Stimulated activated CD4-positive, alpha-beta T cell treated with anti-CD3 and anti-CD28 coated beads, Interleukin-12 subunit alpha, Interleukin-12 subunit beta, amount 100 ng/mL, for 24 hours (primary cell): ENCODE data around the gene KMT2D.

Source experiments
- DNase-seq, 2 experiments: peaks; one replicate each; pipeline ENCODE4 v3.0.0-alpha.2; 2020; ENCODE audit warnings: low read depth in 2 of 2

KMT2D gene

GRCh38 chr12:49060237-49061156, at the start of gene KMT2D:
TSS of gene KMT2D (minus strand) at chr12:49060794. CDS start at chr12:49055324, 5,470 bp downstream.
- peak; percentile 82 to 84 for DNase-seq

- DNase-seq = no peak
Observed at GRCh38 chr12:49109641-49110463, 49.3 kb upstream of the KMT2D start.

- DNase-seq = no peak
Observed at GRCh38 chr12:49108958-49109404, 48.4 kb upstream of the KMT2D start.

GRCh38 chr12:49105504-49106084, 45.0 kb upstream of the KMT2D start:
- no peak for DNase-seq

GRCh38 chr12:49104822-49105221, 44.2 kb upstream of the KMT2D start:
- no peak for DNase-seq

GRCh38 chr12:49100380-49100779, 39.8 kb upstream of the KMT2D start:
- no peak for DNase-seq

- DNase-seq = no peak
Observed at GRCh38 chr12:49098703-49099102, 38.1 kb upstream of the KMT2D start.

- peak; percentile 38 to 65 for DNase-seq
Observed at GRCh38 chr12:49098035-49098451, 37.4 kb upstream of the KMT2D start.

- DNase-seq = no peak
Observed at GRCh38 chr12:49097381-49097780, 36.8 kb upstream of the KMT2D start.

- no peak for DNase-seq
Observed at GRCh38 chr12:49094975-49095365, 34.4 kb upstream of the KMT2D start.

GRCh38 chr12:49094160-49094974, 33.8 kb upstream of the KMT2D start, which contains the start of gene DHH:
TSS of gene DHH (minus strand) at chr12:49094801. CDS start at chr12:49094512, 289 bp downstream.
- DNase-seq = no peak

GRCh38 chr12:49093792-49094159, 33.2 kb upstream of the KMT2D start:
- no peak for DNase-seq

GRCh38 chr12:49092816-49093406, 32.3 kb upstream of the KMT2D start:
- DNase-seq = no peak

- peak in 1 of 2 experiments; percentile 59 for DNase-seq
Observed at GRCh38 chr12:49092086-49092815, 31.7 kb upstream of the KMT2D start.

GRCh38 chr12:49091836-49092085, 31.2 kb upstream of the KMT2D start:
- DNase-seq = no peak

- no peak for DNase-seq
Observed at GRCh38 chr12:49091056-49091835, 30.7 kb upstream of the KMT2D start.

GRCh38 chr12:49089821-49090773, 29.5 kb upstream of the KMT2D start:
- DNase-seq = peak in 1 of 2 experiments; percentile 28

GRCh38 chr12:49088932-49089330, 28.3 kb upstream of the KMT2D start:
- no peak for DNase-seq
